ENCODE results near the gene TRIM28. TPM values are rescaled to one million over a fixed set of nuclear protein-coding genes. Genes with fewer than 3 reads are reported as not detected.

Gene TRIM28
- polyA plus RNA-seq, 1 donor from 2014 or later = 256 TPM

DNA sequence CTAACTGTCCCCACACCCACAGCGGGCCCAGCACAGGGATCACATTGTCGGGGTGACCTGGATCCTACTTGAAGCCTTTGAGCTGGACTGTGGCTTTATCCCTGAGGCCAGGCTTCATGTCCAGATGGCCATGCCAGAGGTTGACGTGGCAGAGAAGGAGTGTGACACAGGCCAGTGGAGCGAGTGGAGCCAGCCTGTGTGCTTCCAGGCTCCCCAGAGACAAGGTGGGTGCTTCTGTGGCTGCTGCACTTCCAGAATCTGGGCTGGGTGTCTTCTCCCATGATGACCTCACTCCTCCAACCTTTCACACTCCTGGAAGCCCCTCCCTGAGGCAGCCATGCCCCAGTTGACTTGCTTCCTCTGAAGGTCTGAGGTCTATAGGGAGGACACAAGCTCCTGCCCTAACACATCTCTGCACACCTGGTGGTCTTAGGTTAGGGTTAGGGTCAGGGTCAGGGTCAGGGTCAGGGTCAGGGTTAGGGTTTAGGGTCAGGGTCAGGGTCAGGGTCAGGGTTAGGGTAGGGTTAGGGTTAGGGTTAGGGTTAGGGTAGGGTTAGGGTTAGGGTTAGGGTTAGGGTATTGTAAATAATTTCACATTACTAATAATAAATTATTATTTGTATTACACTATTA is 42.4 kb downstream of the TRIM28 start:
- H3K4me3 ChIP-seq (ENCODE audit: low read length) = no peak overlapping the region
- H3K36me3 ChIP-seq (ENCODE audit: insufficient read depth, low read length) = no peaks in the 10 kb centered on the region
- H3K27me3 ChIP-seq (ENCODE audit: insufficient read depth, low read depth, low read length) = no peaks in the 10 kb centered on the region
- no peaks in the 10 kb centered on the region for H3K79me2 ChIP-seq (replicated peaks; ENCODE audit: insufficient read depth, low read length)
- TF ChIP-seq, protein P1, sequence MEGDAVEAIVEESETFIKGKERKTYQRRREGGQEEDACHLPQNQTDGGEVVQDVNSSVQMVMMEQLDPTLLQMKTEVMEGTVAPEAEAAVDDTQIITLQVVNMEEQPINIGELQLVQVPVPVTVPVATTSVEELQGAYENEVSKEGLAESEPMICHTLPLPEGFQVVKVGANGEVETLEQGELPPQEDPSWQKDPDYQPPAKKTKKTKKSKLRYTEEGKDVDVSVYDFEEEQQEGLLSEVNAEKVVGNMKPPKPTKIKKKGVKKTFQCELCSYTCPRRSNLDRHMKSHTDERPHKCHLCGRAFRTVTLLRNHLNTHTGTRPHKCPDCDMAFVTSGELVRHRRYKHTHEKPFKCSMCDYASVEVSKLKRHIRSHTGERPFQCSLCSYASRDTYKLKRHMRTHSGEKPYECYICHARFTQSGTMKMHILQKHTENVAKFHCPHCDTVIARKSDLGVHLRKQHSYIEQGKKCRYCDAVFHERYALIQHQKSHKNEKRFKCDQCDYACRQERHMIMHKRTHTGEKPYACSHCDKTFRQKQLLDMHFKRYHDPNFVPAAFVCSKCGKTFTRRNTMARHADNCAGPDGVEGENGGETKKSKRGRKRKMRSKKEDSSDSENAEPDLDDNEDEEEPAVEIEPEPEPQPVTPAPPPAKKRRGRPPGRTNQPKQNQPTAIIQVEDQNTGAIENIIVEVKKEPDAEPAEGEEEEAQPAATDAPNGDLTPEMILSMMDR (IDR thresholded peaks at IDR 0.05; ENCODE audit: poor library complexity, severe bottlenecking) = no peak
- TF ChIP-seq MXI1 (conservative IDR thresholded peaks at IDR 0.05; ENCODE audit: poor library complexity, severe bottlenecking) (no peak), EZH2 (IDR thresholded peaks at IDR 0.05; ENCODE audit: borderline replicate concordance, insufficient read depth, low read length, poor library complexity, severe bottlenecking) (no peak), SMC3 (conservative IDR thresholded peaks at IDR 0.05; ENCODE audit: poor library complexity) (no peak), POLR2AphosphoS5 (IDR thresholded peaks at IDR 0.05) (no peak), TAF1 (IDR thresholded peaks at IDR 0.05; ENCODE audit: low read depth) (no peak), EP300 (conservative IDR thresholded peaks at IDR 0.05; ENCODE audit: poor library complexity, severe bottlenecking) (no peak)
- TF ChIP-seq, protein P2, sequence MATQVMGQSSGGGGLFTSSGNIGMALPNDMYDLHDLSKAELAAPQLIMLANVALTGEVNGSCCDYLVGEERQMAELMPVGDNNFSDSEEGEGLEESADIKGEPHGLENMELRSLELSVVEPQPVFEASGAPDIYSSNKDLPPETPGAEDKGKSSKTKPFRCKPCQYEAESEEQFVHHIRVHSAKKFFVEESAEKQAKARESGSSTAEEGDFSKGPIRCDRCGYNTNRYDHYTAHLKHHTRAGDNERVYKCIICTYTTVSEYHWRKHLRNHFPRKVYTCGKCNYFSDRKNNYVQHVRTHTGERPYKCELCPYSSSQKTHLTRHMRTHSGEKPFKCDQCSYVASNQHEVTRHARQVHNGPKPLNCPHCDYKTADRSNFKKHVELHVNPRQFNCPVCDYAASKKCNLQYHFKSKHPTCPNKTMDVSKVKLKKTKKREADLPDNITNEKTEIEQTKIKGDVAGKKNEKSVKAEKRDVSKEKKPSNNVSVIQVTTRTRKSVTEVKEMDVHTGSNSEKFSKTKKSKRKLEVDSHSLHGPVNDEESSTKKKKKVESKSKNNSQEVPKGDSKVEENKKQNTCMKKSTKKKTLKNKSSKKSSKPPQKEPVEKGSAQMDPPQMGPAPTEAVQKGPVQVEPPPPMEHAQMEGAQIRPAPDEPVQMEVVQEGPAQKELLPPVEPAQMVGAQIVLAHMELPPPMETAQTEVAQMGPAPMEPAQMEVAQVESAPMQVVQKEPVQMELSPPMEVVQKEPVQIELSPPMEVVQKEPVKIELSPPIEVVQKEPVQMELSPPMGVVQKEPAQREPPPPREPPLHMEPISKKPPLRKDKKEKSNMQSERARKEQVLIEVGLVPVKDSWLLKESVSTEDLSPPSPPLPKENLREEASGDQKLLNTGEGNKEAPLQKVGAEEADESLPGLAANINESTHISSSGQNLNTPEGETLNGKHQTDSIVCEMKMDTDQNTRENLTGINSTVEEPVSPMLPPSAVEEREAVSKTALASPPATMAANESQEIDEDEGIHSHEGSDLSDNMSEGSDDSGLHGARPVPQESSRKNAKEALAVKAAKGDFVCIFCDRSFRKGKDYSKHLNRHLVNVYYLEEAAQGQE (IDR thresholded peaks at IDR 0.05; ENCODE audit: borderline replicate concordance) = no peak
- no peaks in the 10 kb centered on the region for H3K9me3 ChIP-seq (ENCODE audit: low read length)
- H4K20me1 ChIP-seq (ENCODE audit: insufficient read depth) = no peaks in the 10 kb centered on the region
- H3K27ac ChIP-seq (ENCODE audit: low read length) = no peak overlapping the region
- no peaks in the 10 kb centered on the region for H3F3A ChIP-seq (ENCODE audit: insufficient read depth, low read length, poor library complexity, severe bottlenecking)
- H3K4me2 ChIP-seq (ENCODE audit: low read length) = no peak overlapping the region
- H3K9ac ChIP-seq (ENCODE audit: low read length) = no peak overlapping the region
- no peak overlapping the region for H2AFZ ChIP-seq (ENCODE audit: low read depth, low read length)
- H3K9me2 ChIP-seq (ENCODE audit: insufficient read depth, low read length) = no peaks in the 10 kb centered on the region

Small RNA genes within 50 kb of the gene (small RNA-seq; reads per million reads assigned to genes)
- gene MIR6807 (4.7 to 10.7 (median 10.7) reads per million in 3 experiments), gene RN7SL525P (0 reads per million in 3 experiments)

Other genes starting within 250 kb of the TRIM28 start
- 137 and 141 TPM in 2 replicates for gene ERVK3-1, start 238.7 kb upstream of the TRIM28 start, polyA plus RNA-seq
- gene ZSCAN22, start 217.1 kb upstream of the TRIM28 start, polyA plus RNA-seq = 1.6 and 2.2 TPM in 2 replicates
- gene A1BG, start 190.6 kb upstream of the TRIM28 start, polyA plus RNA-seq = 35.4 and 40.0 TPM in 2 replicates
- gene ZNF497, start 181.3 kb upstream of the TRIM28 start, polyA plus RNA-seq = 13.7 and 18.4 TPM in 2 replicates
- 4.5 and 9.8 TPM in 2 replicates for gene ZNF837, start 163.0 kb upstream of the TRIM28 start, polyA plus RNA-seq
- 1,461 and 1,514 TPM in 2 replicates for gene RPS5, start 156.8 kb upstream of the TRIM28 start, polyA plus RNA-seq
- gene RNF225, start 148.4 kb upstream of the TRIM28 start, polyA plus RNA-seq = not detected in 2 replicates
- 17.9 and 29.6 TPM in 2 replicates for gene ZNF584, start 135.4 kb upstream of the TRIM28 start, polyA plus RNA-seq
- gene ZNF132, start 103.9 kb upstream of the TRIM28 start, polyA plus RNA-seq = 0.77 and 1.0 TPM in 2 replicates
- gene ZNF324B, start 92.4 kb upstream of the TRIM28 start, polyA plus RNA-seq = 7.8 and 10.4 TPM in 2 replicates
- gene ZNF324, start 77.0 kb upstream of the TRIM28 start, polyA plus RNA-seq = 12.5 and 19.5 TPM in 2 replicates
- gene ZNF446, start 67.7 kb upstream of the TRIM28 start, polyA plus RNA-seq = 18.2 and 25.9 TPM in 2 replicates
- gene SLC27A5, start 32.1 kb upstream of the TRIM28 start, polyA plus RNA-seq = 14.9 and 19.7 TPM in 2 replicates
- gene ZBTB45, start 24.3 kb upstream of the TRIM28 start, polyA plus RNA-seq = 5.5 and 6.8 TPM in 2 replicates
- gene CHMP2A, start 11.0 kb downstream of the TRIM28 start, polyA plus RNA-seq = 176 and 189 TPM in 2 replicates
- 138 and 151 TPM in 2 replicates for gene UBE2M, start 14.5 kb downstream of the TRIM28 start, polyA plus RNA-seq
- 74.6 and 80.8 TPM in 2 replicates for gene MZF1, start 29.3 kb downstream of the TRIM28 start, polyA plus RNA-seq